K562 (cell line): ENCODE measurements around the gene NCOA1. TPM values are rescaled to one million over a fixed set of nuclear protein-coding genes. Genes with fewer than 3 reads are reported as not detected.

Experiments used
- ATAC-seq: fragments of 200-7000 bp; cut with Tn5 transposase; 3 replicates; pipeline ENCODE4 v1.9.1; 2020; ENCODE audit warnings: moderate library complexity
- BruUV-seq: library from RNA; stranded (reverse); fragments of 400-500 nt; replicated peaks from 2 replicates; lab custom pipeline; 2021; lab: Mats Ljungman, UMichigan
- CTCF ChIA-PET: fragments of 300-600 bp; formaldehyde crosslinking; extraction: SDS; loops from one replicate; lab custom pipeline; 2021; ENCODE audit warnings: low intra/inter-chr PET ratio; lab: Yijun Ruan, JAX
- POLR2A ChIA-PET: fragments of 300-600, 350-650 bp; sonication (Branson Sonifier 250); formaldehyde crosslinking; extraction: SDS; loops from one replicate; lab custom pipeline; 2021; ENCODE audit warnings: antibody characterized with exemption, inconsistent platforms; lab: Yijun Ruan, JAX
- DNase-seq, 4 experiments: peaks; one replicate each; pipeline versions ENCODE4 v3.0.0 to v3.0.0-alpha.2; 2011 to 2018; ENCODE audit warnings: low spot score in 3 of 4, mixed read lengths in 3 of 4; ENCODE audit errors: extremely low read depth in 1 of 4
- FAIRE-seq: peaks from 2 replicates; lab custom pipeline; 2011; peaks lifted over from hg19 to GRCh38; lab: Jason Lieb, UNC
- H2AFZ ChIP-seq: 2 replicates; pipeline ENCODE4 v1.6.0; 2011; ENCODE audit warnings: low read depth, low read length, control low read depth, inconsistent platforms
- H3K27ac ChIP-seq: fragments of 200-600 bp; 3 replicates; pipeline ENCODE4 v1.8.0; 2011; ENCODE audit warnings: low read depth, mild to moderate bottlenecking, control low read depth, inconsistent platforms, low read length, moderate library complexity, mixed read lengths; ENCODE audit errors: extremely low read depth
- H3K27me3 ChIP-seq, 2 experiments: fragments of 300-600 bp in 1 of 2; 2 replicates in 1 of 2; 3 replicates in 1 of 2; pipeline versions ENCODE4 v1.6.0 to v1.8.0; 2011; ENCODE audit warnings: inconsistent platforms in 2 of 2, low read length in 2 of 2, mild to moderate bottlenecking in 1 of 2, mixed read lengths in 1 of 2, moderate library complexity in 1 of 2; ENCODE audit not compliant: control insufficient read depth in 2 of 2, insufficient read depth in 2 of 2
- H3K36me3 ChIP-seq: fragments of 300-600 bp; 3 replicates; pipeline ENCODE4 v1.8.0; 2011; ENCODE audit warnings: mild to moderate bottlenecking, low read length, inconsistent platforms; ENCODE audit not compliant: control insufficient read depth, insufficient read depth
- H3K4me1 ChIP-seq, 2 experiments: fragments of 200-600 bp in 1 of 2; replicated peaks in 1 of 2; 2 replicates in 1 of 2; 3 replicates in 1 of 2; pipeline versions ENCODE4 v1.5.1 to v1.8.0; 2011; ENCODE audit warnings: inconsistent platforms in 2 of 2, low read length in 2 of 2, mild to moderate bottlenecking in 1 of 2, mixed read lengths in 1 of 2, moderate library complexity in 1 of 2; ENCODE audit not compliant: control insufficient read depth in 2 of 2, insufficient read depth in 2 of 2
- H3K4me2 ChIP-seq: 2 replicates; pipeline ENCODE4 v1.6.1; 2011; ENCODE audit warnings: low read length, control low read depth, inconsistent platforms, mixed read lengths; ENCODE audit not compliant: insufficient read depth
- H3K4me3 ChIP-seq: fragments of 200-600 bp; sonication (generic), shearing (Covaris generic); 2 replicates; pipeline ENCODE4 v1.5.1; 2016; ENCODE audit warnings: control low read depth, inconsistent platforms
- H3K79me2 ChIP-seq: fragments of 200-600 bp; 3 replicates; pipeline ENCODE4 v1.8.0; 2011; ENCODE audit warnings: low read length, inconsistent platforms; ENCODE audit not compliant: control insufficient read depth, insufficient read depth
- H3K9ac ChIP-seq, 2 experiments: 2 replicates each; pipeline versions ENCODE4 v1.6.0 to v1.6.1; 2011; ENCODE audit warnings: low read depth in 2 of 2, low read length in 2 of 2, control low read depth in 1 of 2, inconsistent platforms in 1 of 2, mild to moderate bottlenecking in 1 of 2, mixed read lengths in 1 of 2; ENCODE audit not compliant: insufficient read depth in 1 of 2
- H3K9me1 ChIP-seq: one replicate; pipeline ENCODE4 v1.6.0; 2011; ENCODE audit warnings: inconsistent platforms, mild to moderate bottlenecking, low read length, moderate library complexity; ENCODE audit not compliant: control insufficient read depth, insufficient read depth
- H3K9me3 ChIP-seq: replicated peaks from 2 replicates; pipeline ENCODE4 v1.5.1; 2011; ENCODE audit warnings: low read depth, low read length, inconsistent platforms; ENCODE audit not compliant: control insufficient read depth, insufficient read depth
- H4K20me1 ChIP-seq: replicated peaks from 2 replicates; pipeline ENCODE4 v1.6.1; 2011; ENCODE audit warnings: low read length, inconsistent platforms, mixed read lengths; ENCODE audit not compliant: control insufficient read depth, insufficient read depth
- BRF1 ChIP-seq: IDR thresholded peaks from 3 replicates; pipeline ENCODE4 v1.6.1; 2011; ENCODE audit warnings: borderline replicate concordance, mild to moderate bottlenecking; ENCODE audit not compliant: insufficient read length; ENCODE audit errors: extremely low read depth
- ESRRA ChIP-seq: fragments of 450-650 bp; IDR thresholded peaks from 2 replicates; pipeline ENCODE4 v1.6.1; 2014; ENCODE audit warnings: low read depth, mild to moderate bottlenecking, moderate library complexity, borderline replicate concordance
- FOXP1 ChIP-seq: sonication (generic); formaldehyde crosslinking; IDR thresholded peaks from 2 replicates; pipeline ENCODE4 v1.8.0; 2022; ENCODE audit warnings: mild to moderate bottlenecking, missing genetic modification reagents
- GTF2F1 ChIP-seq: IDR thresholded peaks from 2 replicates; pipeline ENCODE4 v1.6.1; 2011; ENCODE audit warnings: low read depth, low read length, improper control_type of control experiment
- MEF2D ChIP-seq: conservative IDR thresholded peaks from 2 replicates; pipeline ENCODE4 v1.6.1; 2016; ENCODE audit warnings: low read depth, missing genetic modification characterization, missing compliant biosample characterization
- SMARCC2 ChIP-seq: fragments of 450-650 bp; IDR thresholded peaks from 2 replicates; pipeline ENCODE4 v1.6.1; 2017; ENCODE audit warnings: antibody characterized with exemption, moderate library complexity, mild to moderate bottlenecking, low read depth
- STAT5A ChIP-seq: IDR thresholded peaks from 2 replicates; pipeline ENCODE4 v1.6.1; 2012; ENCODE audit warnings: low read length, inconsistent platforms, borderline replicate concordance
- ZFX ChIP-seq: sonication (generic); formaldehyde crosslinking; IDR thresholded peaks from 2 replicates; pipeline ENCODE4 v1.8.0; 2022; ENCODE audit warnings: mild to moderate bottlenecking, missing genetic modification reagents, moderate library complexity
- ZNF197 ChIP-seq: fragments of 200-800 bp; sonication (Bioruptor generic); IDR thresholded peaks from 2 replicates; pipeline ENCODE4 v1.6.1; 2016; ENCODE audit warnings: low read depth, missing genetic modification characterization, missing compliant biosample characterization
- ZNF75A ChIP-seq: fragments of 450-650 bp; formaldehyde crosslinking; IDR thresholded peaks from 2 replicates; pipeline ENCODE4 v1.4.0; 2020; ENCODE audit warnings: mild to moderate bottlenecking
- WGBS: fragments of 100-300 bp; shearing (Covaris generic); methylation state at CpG from one replicate; pipeline ENCODE4 v1.1.6; 2016; ENCODE audit warnings: low coverage, mixed read lengths; ENCODE audit not compliant: insufficient coverage; ENCODE audit errors: missing lambda C conversion rate; 5-methylcytosine and 5-hydroxymethylcytosine counted together
- in situ Hi-C: fragments of 300-500 bp; cut with MboI; formaldehyde crosslinking; loops from 4 replicates; pipeline ENCODE4 v1.15.0; 2018; ENCODE audit warnings: inconsistent platforms, mixed read lengths
- intact Hi-C: fragments of 100-400 bp; cut with micrococcal nuclease; formaldehyde crosslinking; loops from 2 replicates; pipeline ENCODE4 v1.14.2; 2022
- polyA plus RNA-seq, 8 experiments: library from polyadenylated mRNA; depleted of rRNA in 4 of 8; stranded (reverse) in 5 of 8; unstranded in 3 of 8; fragments of >200 nt; fragmentation: Nextera tagmentation in 2 of 8; fragmentation: Illumina TruSeq in 1 of 8; extraction: Ambion mirVana in 2 of 8; extraction: Trizol in 1 of 8; gene quantifications; 2 replicates each; pipeline versions ENCODE4 v1.2.1 to v1.2.3, GENCODE V29; 2011 to 2014; ENCODE audit warnings: inconsistent platforms in 1 of 8, missing spikeins in 1 of 8
- total RNA-seq, 7 experiments: library from RNA; depleted of rRNA in 6 of 7; stranded (reverse); fragments of >200 nt in 6 of 7; fragmentation: Illumina TruSeq in 2 of 7; extraction: Trizol in 2 of 7; gene quantifications; 2 replicates each; pipeline versions ENCODE4 v1.2.1 to v1.2.3, GENCODE V29; 2011 to 2021; ENCODE audit warnings: low replicate concordance in 1 of 7
- TF ChIP-seq, protein P1 (sequence below): fragments of 450-650 bp; IDR thresholded peaks from 2 replicates; pipeline ENCODE4 v1.6.1; 2016
- TF ChIP-seq, protein P2 (sequence below): fragments of 250-450 bp; sonication (Bioruptor Pico); IDR thresholded peaks from 2 replicates; pipeline ENCODE4 v1.9.0; 2021; ENCODE audit warnings: mild to moderate bottlenecking

The NCOA1 gene
- total and polyA plus RNA-seq, 9 of the 15 experiments (the other 6 are each of a cell fraction or from before 2014, with no cell fraction given) = 4.9 to 25.7 (median 17.0) TPM

DNA sequence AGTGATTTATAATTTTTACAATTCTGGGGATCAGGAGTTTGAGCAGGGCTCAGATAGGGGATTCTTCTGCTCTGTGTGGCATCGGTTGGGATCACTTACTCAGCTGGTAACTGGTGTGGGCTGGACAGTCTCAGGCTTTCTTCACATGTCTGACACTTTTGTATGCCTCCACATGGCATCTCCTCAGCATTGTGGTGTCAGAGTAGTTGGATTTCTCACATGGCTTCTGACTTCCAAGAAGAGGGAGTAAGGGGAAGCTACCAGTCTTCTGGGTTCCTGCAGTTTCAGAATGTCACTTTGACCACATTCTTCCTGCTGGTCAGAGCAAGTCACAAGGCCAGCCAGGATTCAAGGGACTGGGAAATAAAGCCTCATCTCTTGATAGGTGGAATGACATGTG, 55.6 kb downstream of the NCOA1 start:
- ChIA-PET CTCF (no interaction called here), POLR2A (interaction anchor here (0.5 to 0.6 kb wide), 2 partner anchors 131 to 678 kb away, joined by 3 to 4 read pairs; no protein-coding TSS in a partner anchor)
- H3K27ac ChIP-seq = no peak overlapping the region
- DNase-seq = no peak
- H3K4me3 ChIP-seq = no peak overlapping the region
- no peaks in the 10 kb centered on the region for H3K27me3 ChIP-seq
- in situ Hi-C loops = no loop called here
- H3K9me3 ChIP-seq = 0 out of 2 replicates have a peak, but pooled peaks cover 2% of the 10 kb centered on the region
- H3K4me2 ChIP-seq = no peak overlapping the region
- H3K79me2 ChIP-seq = peaks cover 2% of the 10 kb centered on the region; the same call in 1 of the 3 replicates
- FAIRE-seq = no peak
- no peaks in the 10 kb centered on the region for H3K9me1 ChIP-seq
- TF ChIP-seq ESRRA (no peak), GTF2F1 (no peak), BRF1 (no peak), ZFX (no peak), MEF2D (tag) (no peak), FOXP1 (CRISPR knock-in tag) (no peak), ZNF75A (CRISPR knock-in tag) (no peak), STAT5A (no peak), SMARCC2 (no peak), ZNF197 (CRISPR knock-in tag) (no peak)
- TF ChIP-seq, protein P1, sequence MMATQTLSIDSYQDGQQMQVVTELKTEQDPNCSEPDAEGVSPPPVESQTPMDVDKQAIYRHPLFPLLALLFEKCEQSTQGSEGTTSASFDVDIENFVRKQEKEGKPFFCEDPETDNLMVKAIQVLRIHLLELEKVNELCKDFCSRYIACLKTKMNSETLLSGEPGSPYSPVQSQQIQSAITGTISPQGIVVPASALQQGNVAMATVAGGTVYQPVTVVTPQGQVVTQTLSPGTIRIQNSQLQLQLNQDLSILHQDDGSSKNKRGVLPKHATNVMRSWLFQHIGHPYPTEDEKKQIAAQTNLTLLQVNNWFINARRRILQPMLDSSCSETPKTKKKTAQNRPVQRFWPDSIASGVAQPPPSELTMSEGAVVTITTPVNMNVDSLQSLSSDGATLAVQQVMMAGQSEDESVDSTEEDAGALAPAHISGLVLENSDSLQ = no peak
- TF ChIP-seq, protein P2, sequence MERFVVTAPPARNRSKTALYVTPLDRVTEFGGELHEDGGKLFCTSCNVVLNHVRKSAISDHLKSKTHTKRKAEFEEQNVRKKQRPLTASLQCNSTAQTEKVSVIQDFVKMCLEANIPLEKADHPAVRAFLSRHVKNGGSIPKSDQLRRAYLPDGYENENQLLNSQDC (CRISPR knock-in tag) = no peak
- no peak overlapping the region for H3K9ac ChIP-seq
- ATAC-seq = no peak
- intact Hi-C loops = no loop called here
- H2AFZ ChIP-seq = no peak overlapping the region
- H3K4me1 ChIP-seq = no peaks in the 10 kb centered on the region
- no TSS peak for BruUV-seq
- no peaks in the 10 kb centered on the region for H4K20me1 ChIP-seq
- H3K36me3 ChIP-seq = no peaks in the 10 kb centered on the region
- WGBS = 100% methylated on average over 1 of the region's 1 CpG
